ENCODE results near the gene RAC3. TPM values are rescaled to one million over a fixed set of nuclear protein-coding genes. Genes with fewer than 3 reads are reported as not detected.

The RAC3 gene
- total and polyA plus RNA-seq, 2 experiments from 2014 or later, result 9.9 to 73.7 TPM

DNA sequence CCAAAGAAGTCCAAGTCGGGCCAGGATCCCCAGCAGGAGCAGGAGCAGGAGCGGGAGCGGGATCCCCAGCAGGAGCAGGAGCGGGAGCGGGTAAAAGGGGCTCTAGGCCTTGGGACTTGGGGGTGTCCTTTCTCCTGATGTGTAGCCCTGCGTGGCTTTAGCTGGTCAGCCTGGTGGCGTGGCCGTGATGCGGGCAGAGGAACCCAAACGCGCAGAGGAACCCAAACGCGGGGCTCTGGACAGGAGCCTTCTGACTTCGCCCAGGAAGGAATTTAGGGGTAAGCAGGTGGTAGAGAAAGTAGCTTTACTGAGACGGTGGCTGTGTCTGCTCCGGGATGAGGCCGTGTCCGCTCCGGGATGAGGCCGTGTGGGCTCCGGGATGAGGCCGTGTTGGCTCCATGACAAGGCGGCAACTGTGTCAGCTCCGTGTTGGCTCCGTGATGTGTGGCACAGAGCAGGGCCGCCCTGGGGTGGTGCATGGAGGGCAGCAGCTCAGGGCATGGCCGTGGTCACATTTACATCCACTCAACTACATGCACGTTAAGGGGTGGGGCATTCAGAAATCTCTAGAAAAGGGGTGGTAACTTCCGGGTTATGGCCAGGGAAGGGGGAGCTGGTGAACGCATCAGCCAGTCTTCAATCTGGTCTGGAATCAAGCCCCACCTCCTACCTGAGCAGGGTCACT is 34.6 kb upstream of the RAC3 start:
- DNase-seq (ENCODE audit: low read depth in 1 of 2, low spot score in 1 of 2), result no peak
- H3K4me1 ChIP-seq (ENCODE audit: low read depth), result peaks cover 4% of the 10 kb centered on the region

DNA sequence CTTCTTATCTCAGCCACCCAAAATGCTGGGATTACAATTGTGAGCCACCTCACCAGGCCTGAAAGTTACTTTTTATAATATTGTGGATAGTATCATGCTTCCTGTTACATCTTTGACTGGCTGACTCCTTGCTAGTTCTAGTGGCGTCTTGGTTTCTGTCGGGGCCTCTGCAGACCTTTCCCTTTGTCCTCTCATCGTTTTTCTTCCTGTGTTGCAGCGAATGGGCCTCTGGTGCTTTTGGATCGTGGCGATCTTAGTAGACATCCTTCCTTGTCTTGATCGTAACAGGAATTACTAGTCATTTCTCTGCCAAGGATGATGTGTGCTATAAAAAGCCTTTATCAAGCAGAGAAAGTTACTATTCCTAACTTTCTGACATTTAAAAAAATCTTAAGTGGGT is 33.3 kb upstream of the RAC3 start:
- H3K9me3 ChIP-seq (ENCODE audit: low read depth), result no peaks in the 10 kb centered on the region
- no peaks in the 10 kb centered on the region for H3K36me3 ChIP-seq
- TF ChIP-seq, protein P1, sequence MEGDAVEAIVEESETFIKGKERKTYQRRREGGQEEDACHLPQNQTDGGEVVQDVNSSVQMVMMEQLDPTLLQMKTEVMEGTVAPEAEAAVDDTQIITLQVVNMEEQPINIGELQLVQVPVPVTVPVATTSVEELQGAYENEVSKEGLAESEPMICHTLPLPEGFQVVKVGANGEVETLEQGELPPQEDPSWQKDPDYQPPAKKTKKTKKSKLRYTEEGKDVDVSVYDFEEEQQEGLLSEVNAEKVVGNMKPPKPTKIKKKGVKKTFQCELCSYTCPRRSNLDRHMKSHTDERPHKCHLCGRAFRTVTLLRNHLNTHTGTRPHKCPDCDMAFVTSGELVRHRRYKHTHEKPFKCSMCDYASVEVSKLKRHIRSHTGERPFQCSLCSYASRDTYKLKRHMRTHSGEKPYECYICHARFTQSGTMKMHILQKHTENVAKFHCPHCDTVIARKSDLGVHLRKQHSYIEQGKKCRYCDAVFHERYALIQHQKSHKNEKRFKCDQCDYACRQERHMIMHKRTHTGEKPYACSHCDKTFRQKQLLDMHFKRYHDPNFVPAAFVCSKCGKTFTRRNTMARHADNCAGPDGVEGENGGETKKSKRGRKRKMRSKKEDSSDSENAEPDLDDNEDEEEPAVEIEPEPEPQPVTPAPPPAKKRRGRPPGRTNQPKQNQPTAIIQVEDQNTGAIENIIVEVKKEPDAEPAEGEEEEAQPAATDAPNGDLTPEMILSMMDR (IDR thresholded peaks at IDR 0.05; ENCODE audit: low read depth, low read length), result no peak
- H3K4me3 ChIP-seq, result no peak overlapping the region
- no peaks in the 10 kb centered on the region for H3K27me3 ChIP-seq
- no peaks in the 10 kb centered on the region for H3K4me1 ChIP-seq (ENCODE audit: low read depth)
- no peak for DNase-seq (ENCODE audit: low read depth in 1 of 2, low spot score in 1 of 2)
- no peak overlapping the region for H3K27ac ChIP-seq

More for the DNA sequence above, 34.6 kb upstream of the RAC3 start:
- H3K27me3 ChIP-seq, result no peaks in the 10 kb centered on the region
- no peaks in the 10 kb centered on the region for H3K9me3 ChIP-seq (ENCODE audit: low read depth)
- no peak overlapping the region for H3K4me3 ChIP-seq
- TF ChIP-seq, protein P1 (IDR thresholded peaks at IDR 0.05; ENCODE audit: low read depth, low read length), result no peak
- H3K27ac ChIP-seq, result no peak overlapping the region
- no peaks in the 10 kb centered on the region for H3K36me3 ChIP-seq

DNA sequence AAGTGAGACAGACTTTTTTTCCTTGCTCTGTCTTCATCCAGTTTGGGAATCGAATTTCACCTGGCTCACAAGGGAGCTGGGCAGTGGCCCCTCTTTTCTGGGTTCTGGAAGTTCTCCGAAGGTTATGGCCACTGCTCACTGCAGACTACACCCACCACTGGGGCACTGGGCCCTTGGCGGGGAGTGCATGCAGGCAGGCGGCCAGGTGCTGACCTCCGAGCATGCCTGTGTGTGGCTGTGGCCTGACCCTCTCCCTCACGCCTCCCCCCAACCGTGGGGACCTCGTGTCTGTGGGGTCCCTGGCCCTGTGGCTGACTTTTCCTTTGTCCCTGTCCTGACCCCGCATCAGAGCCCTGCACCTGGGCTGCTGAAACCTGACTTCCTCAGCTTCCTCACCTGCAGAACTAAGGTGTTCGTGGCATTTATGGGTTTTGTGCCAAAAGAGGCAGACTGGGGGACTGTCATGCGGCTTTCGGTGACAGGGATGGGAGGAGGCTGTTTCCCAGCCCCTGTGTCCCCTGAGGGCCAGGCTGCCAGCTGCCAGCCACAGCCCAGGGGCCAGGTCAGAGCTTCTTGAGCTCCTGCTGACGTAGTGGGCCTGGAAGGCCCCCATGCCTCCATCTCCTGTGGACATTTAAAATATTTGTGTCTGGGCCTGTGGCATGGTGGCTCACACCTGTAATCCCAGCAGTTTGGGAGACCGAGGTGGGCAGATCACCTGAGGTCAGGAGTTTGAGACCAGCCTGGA is 32.6 kb upstream of the RAC3 start:
- no peaks in the 10 kb centered on the region for H3K36me3 ChIP-seq
- no peak overlapping the region for H3K27ac ChIP-seq
- H3K27me3 ChIP-seq, result no peaks in the 10 kb centered on the region
- no peak overlapping the region for H3K4me3 ChIP-seq
- no peaks in the 10 kb centered on the region for H3K4me1 ChIP-seq (ENCODE audit: low read depth)
- no peaks in the 10 kb centered on the region for H3K9me3 ChIP-seq (ENCODE audit: low read depth)
- TF ChIP-seq, protein P1 (IDR thresholded peaks at IDR 0.05; ENCODE audit: low read depth, low read length), result no peak
- DNase-seq (ENCODE audit: low read depth in 1 of 2, low spot score in 1 of 2), result no peak

DNA sequence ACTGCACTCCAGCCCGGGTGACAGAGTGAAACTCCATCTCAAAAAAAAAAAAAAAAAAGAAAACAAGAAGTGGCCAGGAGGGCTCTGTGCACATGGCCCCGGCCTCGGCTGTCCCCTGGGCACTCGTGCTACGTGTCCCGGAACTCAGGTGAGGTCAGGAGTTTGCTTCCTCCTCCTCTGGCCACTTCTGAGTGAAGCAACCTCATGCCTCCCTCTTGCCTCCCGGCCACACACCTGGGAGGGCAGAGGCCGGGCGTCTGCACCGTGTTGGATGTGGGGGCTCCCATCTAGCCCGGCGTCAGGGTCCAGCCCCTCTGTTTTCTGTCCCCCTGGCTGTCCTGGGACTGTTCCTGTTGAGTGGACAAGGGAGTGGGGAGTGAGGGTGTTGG is 31.9 kb upstream of the RAC3 start:
- Histone ChIP-seq H3K4me1 (ENCODE audit: low read depth) (no peaks in the 10 kb centered on the region), H3K27me3 (no peaks in the 10 kb centered on the region), H3K9me3 (ENCODE audit: low read depth) (no peaks in the 10 kb centered on the region), H3K27ac (no peak overlapping the region), H3K36me3 (no peaks in the 10 kb centered on the region), H3K4me3 (no peak overlapping the region)
- TF ChIP-seq, protein P1 (IDR thresholded peaks at IDR 0.05; ENCODE audit: low read depth, low read length), result no peak
- DNase-seq (ENCODE audit: low read depth in 1 of 2, low spot score in 1 of 2), result no peak

DNA sequence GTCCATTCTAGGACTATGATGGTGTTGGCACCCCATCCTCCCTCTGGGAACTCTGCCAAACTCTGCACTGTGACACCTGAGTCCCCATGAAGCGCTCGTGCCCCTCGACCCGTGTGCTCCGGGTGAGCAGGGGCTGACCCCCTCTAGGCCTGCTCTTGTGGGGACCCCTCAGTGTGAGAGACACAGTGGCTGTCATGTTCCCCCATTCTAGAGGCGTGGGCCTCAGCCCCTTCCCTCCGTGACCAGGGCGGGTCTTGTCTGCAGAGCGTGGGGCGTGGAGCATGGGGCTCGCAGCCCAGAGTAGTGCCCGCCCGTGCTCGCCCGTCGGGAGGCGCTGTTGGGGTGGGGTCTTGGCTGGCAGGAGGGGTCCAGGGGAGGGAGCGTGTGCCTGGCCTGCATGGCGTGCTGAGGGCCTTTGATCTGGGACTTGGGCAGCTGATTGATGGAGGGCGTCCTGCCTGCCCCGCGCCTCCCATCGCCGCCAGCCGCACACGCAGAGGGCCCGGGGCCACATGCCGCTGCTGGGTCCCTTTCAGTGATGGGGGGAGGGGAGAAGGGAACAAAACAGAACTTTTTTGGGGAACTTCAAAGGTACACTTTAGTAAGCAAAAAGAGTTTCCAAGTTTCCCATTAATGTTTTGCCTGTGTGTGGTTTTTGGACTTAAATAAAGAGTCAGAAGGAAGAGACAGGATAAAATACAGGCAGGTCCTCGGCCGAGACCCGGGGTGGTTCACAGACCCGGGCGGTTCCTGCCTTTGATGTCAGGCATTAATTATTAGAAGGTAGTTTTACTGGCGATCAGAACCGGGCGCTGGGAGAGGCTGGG is 31.3 kb upstream of the RAC3 start:
- no peak overlapping the region for H3K27ac ChIP-seq
- DNase-seq (ENCODE audit: low read depth in 1 of 2, low spot score in 1 of 2), result no peak
- H3K27me3 ChIP-seq, result no peaks in the 10 kb centered on the region
- no peaks in the 10 kb centered on the region for H3K9me3 ChIP-seq (ENCODE audit: low read depth)
- H3K36me3 ChIP-seq, result no peaks in the 10 kb centered on the region
- no peak overlapping the region for H3K4me3 ChIP-seq
- no peaks in the 10 kb centered on the region for H3K4me1 ChIP-seq (ENCODE audit: low read depth)
- TF ChIP-seq, protein P1 (IDR thresholded peaks at IDR 0.05; ENCODE audit: low read depth, low read length), result no peak
